Stomach (tissue), 4 donors: ENCODE measurements around the gene GSTA1.

Experiments
- EP300 ChIP-seq: sonication (generic); formaldehyde crosslinking; IDR thresholded peaks from one replicate; pipeline ENCODE4 v1.6.1; 2017; ENCODE audit warnings: antibody characterized with exemption
- POLR2A ChIP-seq, 4 donors: fragments of 450-650 bp; IDR thresholded peaks; one replicate each; pipeline ENCODE4 v1.6.1; 2016; ENCODE audit warnings: antibody characterized with exemption in 4 of 4, control low read depth in 2 of 4, mild to moderate bottlenecking in 1 of 4, moderate library complexity in 1 of 4
- POLR2AphosphoS5 ChIP-seq, 3 donors: sonication (generic); formaldehyde crosslinking; IDR thresholded peaks; one replicate each; pipeline ENCODE4 v1.6.1; 2016; ENCODE audit warnings: antibody characterized with exemption in 3 of 3
- TF ChIP-seq, protein P1 (sequence below), 7 experiments: fragments of 450-650 bp in 4 of 7; fragments of 200-600 bp in 3 of 7; sonication (generic) in 3 of 7; IDR thresholded peaks; one replicate each; pipeline ENCODE4 v1.5.1; 2016 to 2019; ENCODE audit warnings: antibody characterized with exemption in 7 of 7, control low read depth in 2 of 7, mild to moderate bottlenecking in 1 of 7

DNA sequence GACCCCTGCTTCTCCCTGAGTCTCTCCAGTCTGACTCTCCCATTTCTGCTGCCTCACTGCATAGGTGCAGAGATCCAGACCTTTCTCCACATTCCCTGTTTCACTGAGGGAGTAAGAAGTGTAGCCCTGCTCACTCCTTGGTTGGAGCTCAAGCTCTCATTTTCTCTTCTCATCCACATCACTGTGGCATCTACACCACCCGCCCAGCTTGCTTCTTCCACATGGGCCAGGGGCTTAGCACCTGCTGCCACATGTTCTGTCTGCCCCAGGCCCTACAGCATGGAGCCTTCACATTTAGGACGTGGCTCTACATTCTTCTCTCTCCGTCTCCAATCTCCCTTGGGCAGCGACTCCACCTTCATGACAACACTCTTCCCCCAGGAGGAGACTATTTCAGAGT lies 45.5 kb upstream of the GSTA1 start:
- TF ChIP-seq POLR2A (IDR thresholded peaks at IDR 0.05) (no peak), POLR2AphosphoS5 (IDR thresholded peaks at IDR 0.05) (no peak), EP300 (no peak)
- TF ChIP-seq, protein P1, sequence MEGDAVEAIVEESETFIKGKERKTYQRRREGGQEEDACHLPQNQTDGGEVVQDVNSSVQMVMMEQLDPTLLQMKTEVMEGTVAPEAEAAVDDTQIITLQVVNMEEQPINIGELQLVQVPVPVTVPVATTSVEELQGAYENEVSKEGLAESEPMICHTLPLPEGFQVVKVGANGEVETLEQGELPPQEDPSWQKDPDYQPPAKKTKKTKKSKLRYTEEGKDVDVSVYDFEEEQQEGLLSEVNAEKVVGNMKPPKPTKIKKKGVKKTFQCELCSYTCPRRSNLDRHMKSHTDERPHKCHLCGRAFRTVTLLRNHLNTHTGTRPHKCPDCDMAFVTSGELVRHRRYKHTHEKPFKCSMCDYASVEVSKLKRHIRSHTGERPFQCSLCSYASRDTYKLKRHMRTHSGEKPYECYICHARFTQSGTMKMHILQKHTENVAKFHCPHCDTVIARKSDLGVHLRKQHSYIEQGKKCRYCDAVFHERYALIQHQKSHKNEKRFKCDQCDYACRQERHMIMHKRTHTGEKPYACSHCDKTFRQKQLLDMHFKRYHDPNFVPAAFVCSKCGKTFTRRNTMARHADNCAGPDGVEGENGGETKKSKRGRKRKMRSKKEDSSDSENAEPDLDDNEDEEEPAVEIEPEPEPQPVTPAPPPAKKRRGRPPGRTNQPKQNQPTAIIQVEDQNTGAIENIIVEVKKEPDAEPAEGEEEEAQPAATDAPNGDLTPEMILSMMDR (IDR thresholded peaks at IDR 0.05) = no peak
